Stimulated activated CD8-positive, alpha-beta memory T cell treated with anti-CD3 and anti-CD28 coated beads, Interleukin-15, amount 100 ng/mL, for 1 hour (primary cell): ENCODE measurements around the gene ALOXE3.
A peak's percentile ranks its signal among the peaks of the same experiment; 100 is the strongest.
"Not testable (repeated sequence)": the region's sequence is repeated elsewhere in the genome, so short reads cannot be mapped to it uniquely, and the experiment has no call there.

Source experiments
- DNase-seq: peaks from one replicate; pipeline ENCODE4 v3.0.0-alpha.2; 2020; ENCODE audit warnings: low read depth

Gene ALOXE3

GRCh38 chr17:8121681-8122421, 3.5 kb upstream of the ALOXE3 start:
- no peak for DNase-seq

DNA sequence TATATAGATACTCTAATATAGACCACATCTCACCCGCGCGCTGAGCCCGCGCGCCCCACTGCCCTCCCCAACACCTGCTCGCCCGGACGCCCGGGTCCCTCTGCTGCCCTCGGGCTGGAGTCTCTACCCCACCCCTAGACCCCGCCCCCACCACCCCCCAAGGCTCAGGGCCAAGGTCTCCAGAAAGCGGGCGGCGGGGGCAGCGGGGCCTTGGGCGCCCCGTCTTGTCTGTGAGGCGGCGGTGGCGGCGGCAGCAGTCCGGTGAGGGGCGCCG, 3.0 kb upstream of the ALOXE3 start:
- no peak for DNase-seq

DNA sequence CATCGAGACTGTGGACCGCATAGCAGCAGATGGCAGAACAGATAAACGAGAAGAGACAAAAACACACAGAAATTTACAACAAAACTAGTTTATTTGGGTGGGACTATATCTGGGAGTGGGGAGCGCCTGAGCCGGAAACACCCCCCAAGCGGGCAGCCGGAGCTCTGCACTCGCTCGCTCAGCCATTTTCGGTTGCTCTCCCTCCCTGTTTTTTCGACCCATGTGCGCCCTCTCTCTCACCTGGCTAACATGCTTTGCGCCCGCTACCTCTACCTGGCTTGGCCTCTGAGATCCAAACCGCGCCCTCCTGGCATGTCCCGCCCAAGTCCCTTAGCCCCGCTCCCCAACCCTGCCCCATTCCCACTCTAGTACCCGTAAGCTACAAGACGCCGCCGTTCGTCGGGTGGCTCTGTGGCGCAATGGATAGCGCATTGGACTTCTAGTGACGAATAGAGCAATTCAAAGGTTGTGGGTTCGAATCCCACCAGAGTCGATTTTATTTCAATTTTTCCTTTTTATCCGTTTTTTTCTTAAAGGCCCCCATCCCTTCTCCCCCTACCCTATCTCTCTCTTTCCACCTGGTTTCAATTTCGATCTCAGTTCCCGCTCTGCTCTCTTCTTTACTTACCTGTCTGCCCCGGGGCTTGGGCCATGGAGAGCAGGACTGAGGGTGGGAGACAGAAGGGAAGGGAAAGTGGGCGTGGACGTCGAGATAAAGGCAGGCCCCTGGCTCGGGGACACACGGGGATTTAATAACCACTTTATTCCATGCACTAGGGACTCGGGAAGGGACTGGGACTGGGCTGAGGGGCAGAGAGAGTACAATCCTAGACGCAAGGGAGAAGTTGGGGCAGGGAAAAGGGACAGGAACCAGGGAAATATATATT, 2.4 kb upstream of the ALOXE3 start:
- no peak for DNase-seq

- DNase-seq: peak; percentile 70
Measured at GRCh38 chr17:8119581-8120519, 1.5 kb upstream of the ALOXE3 start.

- DNase-seq: peak; percentile 62
Measured at GRCh38 chr17:8118769-8119580, 661 bp upstream of the ALOXE3 start.

DNA sequence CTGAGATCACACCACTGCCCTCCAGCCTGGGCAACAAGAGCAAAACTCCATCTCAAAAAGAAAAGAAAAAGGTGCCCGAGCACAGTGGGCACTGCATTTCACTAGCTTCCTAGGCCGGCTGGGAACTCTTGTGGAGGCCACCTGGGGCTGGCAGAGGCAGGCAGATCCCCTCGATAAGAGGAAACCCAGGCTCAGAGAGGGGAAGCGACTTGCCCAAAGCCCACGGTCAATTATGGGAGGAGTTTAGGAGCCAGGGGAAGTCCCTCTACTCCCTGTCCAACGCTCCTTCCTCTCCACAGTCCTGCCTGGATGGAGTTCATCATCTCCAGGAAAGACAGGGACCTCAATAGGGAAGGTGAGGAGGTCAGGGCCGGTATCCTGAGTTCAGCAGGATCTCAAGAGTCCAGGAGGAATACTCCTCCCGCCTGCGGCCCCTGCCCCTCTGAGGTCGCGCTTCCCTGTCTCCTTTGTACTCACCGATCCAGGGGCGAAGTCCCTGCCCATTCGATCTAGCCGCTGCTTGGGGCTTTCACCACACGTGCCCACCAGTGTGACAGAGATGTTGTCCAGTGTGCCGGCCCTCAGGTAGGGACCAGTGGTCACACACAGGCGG, 841 bp downstream of the ALOXE3 start:
- no peak for DNase-seq

GRCh38 chr17:8116776-8117175, 1.5 kb downstream of the ALOXE3 start:
- no peak for DNase-seq

- DNase-seq: no peak
Measured at GRCh38 chr17:8110907-8111306, 7.4 kb downstream of the ALOXE3 start.

DNA sequence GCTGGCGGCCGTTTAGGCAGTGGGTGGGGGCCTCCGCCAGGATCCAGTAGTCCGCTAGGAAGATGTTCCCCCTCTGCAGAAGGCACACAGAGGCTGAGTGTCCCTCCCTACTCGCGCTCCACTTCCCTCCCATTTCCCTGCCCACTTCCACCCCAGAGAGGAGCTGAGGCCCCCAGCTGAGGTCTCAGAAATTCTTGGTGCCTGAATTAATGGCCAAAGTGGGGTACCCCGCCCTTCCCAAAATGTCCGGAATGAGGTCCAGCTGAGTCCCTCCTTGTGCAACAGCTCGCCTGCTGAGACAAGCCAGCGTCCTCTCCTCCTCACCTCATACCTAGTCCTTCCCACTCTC, 7.9 kb downstream of the ALOXE3 start:
- DNase-seq: no peak

- DNase-seq: peak; percentile 58
Measured at GRCh38 chr17:8109661-8110455, 8.5 kb downstream of the ALOXE3 start.

DNA sequence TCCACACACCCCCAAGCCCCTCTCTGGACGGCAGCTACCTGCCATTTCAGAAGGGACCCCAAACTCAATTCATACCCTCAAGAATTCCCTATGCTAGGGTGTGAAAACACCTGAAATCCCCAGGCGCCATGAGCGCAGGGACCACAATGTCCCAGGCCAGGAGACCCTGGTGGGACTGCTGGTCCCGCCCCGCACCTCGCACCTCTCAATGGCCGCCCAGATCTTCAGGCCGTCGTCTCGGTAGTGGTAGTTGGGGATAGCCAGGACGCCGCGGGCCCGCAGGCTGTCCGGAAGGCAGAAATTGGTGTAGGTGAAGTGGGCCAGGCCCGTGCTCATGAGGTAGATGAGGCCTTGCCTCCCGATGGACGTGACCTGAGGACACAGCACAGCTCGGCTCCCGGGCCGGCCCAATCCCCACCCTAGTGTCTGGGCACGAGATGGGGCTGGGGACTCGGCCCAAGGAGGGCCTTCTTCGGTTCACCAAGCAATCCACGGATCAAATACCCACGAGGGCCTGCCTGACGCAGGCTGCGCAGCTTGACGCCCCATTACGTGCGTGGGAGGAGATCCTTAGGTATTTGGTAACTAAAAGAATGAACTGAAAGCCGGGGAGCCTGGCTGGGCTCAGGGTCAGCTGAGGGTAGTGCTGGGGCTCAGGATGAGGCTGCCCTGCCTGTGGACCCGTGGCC, 9.2 kb downstream of the ALOXE3 start:
- DNase-seq: no peak

DNA sequence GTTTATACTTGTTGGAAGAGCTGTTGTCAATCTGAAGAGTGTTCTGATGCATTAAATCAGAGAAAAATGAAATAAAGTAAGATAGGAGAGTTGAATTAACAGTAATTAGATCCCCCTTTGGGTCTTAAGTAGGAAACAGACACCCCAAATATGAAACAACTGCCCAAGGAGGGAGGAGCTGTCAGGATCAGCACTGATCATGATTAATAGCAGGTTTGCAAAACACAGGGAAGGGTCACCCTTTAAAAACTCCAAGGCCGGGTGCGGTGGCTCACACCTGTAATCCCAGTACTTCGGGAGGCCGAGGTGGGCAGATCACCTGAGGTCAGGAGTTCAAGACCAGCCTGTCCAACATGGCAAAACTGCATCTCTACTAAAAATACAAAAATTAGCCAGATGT, 11.3 kb downstream of the ALOXE3 start:
- DNase-seq: not testable (repeated sequence)

GRCh38 chr17:8105957-8106398, 12.3 kb downstream of the ALOXE3 start:
- no peak for DNase-seq

GRCh38 chr17:8104911-8105310, 13.4 kb downstream of the ALOXE3 start:
- DNase-seq: no peak

DNA sequence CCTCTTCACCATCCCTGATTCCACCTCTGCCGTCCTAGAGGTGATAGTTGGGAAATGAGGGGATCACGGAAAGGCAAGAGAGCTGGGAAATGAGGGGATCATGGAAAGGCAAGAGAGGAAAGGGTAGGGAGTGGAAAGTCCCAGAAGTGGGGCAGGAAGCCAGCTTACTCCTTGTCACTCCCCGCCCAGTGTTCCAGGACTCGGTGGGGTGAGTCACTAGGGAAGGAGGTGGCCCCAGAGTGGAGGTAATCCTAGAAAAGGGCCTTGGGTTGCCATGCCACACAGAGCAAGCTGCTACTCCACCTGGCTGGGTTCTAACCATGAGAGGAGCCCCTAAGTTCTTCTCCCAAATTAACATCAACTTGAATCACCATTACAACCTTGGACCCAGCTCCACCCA, 14.8 kb downstream of the ALOXE3 start:
- DNase-seq: no peak

DNA sequence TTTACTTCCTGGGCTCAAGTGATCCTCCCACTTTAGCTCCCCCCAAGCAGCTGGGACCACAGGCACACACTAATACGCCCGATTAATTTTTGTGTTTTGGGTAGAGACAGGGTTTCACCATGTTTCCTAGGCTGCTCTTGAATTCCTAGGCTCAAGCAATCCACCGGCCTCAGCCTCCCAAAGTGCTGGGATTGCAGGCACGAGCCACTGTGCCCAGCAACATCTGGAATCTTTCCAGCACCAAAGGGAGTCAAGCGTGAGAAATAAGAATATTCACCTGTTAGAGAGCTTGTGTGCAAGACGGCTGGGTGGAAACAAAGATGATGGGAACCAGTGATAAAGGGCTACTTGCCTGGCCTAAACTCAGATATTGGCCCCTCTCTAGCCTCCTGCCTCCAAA, 16.6 kb downstream of the ALOXE3 start:
- DNase-seq: no peak

DNA sequence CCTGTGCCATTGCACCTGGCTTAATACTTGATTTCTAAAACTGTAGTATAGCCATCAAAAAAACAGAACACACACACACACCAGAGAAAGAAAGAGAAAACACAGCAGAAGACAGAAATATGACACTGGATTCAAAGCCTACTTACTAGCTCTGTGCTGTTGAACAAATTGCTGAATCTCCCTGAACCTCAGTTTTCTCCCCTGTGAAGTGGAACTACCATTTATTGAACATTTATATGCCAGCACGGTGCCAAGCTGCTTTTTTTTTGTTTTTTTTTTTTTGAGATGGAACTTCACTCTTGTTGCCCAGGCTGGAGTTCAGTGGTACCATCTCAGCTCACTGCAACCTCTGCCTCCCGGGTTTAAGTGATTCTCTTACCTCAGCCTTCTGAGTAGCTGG, 17.6 kb downstream of the ALOXE3 start:
- DNase-seq: no peak

GRCh38 chr17:8100111-8100510, 18.2 kb downstream of the ALOXE3 start:
- DNase-seq: no peak

DNA sequence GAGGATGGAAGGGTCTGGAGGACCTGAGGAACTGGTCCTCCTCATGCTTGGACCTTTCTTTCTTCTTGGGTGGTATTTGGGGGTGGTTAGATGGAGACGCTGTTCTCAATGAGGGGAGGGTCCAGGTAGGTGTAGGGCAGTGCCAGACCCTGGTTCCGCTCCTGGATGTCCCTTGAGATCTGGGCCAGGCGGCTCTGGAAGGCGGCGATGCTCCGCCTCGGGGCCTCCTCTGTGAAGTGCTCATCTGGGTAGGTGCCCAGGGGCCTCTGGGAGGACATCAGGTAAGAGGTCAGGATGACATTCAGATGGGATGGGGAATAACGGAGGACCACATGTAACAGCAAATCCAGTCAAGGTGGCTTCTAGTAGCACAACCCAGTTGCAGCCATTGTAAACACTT, 21.8 kb downstream of the ALOXE3 start:
- DNase-seq: no peak

DNA sequence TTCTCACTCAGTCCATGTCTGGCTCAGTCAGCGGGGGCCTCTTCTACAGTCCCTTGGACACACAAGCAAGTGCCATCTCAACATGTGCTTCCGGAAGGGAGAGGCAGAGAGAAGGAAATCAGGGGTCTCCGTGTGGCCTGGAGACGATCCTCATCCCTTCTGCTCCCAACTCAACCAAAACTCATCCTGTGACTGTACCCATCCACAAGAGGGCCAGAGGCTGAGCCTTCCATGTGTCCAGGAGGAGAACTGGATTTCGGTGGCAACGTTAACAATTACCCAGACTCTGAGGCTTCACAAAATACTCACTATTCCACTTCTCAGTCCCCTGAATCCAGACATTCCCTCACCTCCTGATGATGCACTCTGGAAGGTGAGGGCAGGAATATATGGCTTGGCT, 23.0 kb downstream of the ALOXE3 start:
- DNase-seq: no peak
